BJ (cell line): ENCODE data around the gene FRMD5. TPM values are rescaled to one million over a fixed set of nuclear protein-coding genes. Genes with fewer than 3 reads are reported as not detected.

Experiments
- CTCF ChIA-PET: fragments of 350-600 bp; formaldehyde crosslinking; extraction: SDS; loops from one replicate; lab custom pipeline; 2021; ENCODE audit warnings: antibody characterized with exemption, inconsistent platforms; lab: Yijun Ruan, JAX
- POLR2A ChIA-PET: fragments of 300-600 bp; sonication (Branson Sonifier 250); formaldehyde crosslinking; extraction: SDS; loops from one replicate; lab custom pipeline; 2021; ENCODE audit warnings: antibody characterized with exemption; lab: Charles Lee
- DNase-seq: peaks from one replicate; pipeline ENCODE4 v3.0.0-alpha.2; 2011; ENCODE audit warnings: low read depth
- H3K27me3 ChIP-seq: 2 replicates; pipeline ENCODE4 v1.6.0; 2011; ENCODE audit warnings: low read length; ENCODE audit not compliant: control insufficient read depth, insufficient read depth
- H3K36me3 ChIP-seq: 2 replicates; pipeline ENCODE4 v1.5.1; 2011; ENCODE audit warnings: low read length; ENCODE audit not compliant: control insufficient read depth, insufficient read depth
- H3K4me3 ChIP-seq: 2 replicates; pipeline ENCODE4 v1.5.1; 2011; ENCODE audit warnings: low read depth, mild to moderate bottlenecking, control low read depth, low read length
- polyA plus RNA-seq: library from polyadenylated mRNA; depleted of rRNA; stranded (reverse); fragments of >200 nt; gene quantifications from 2 replicates; pipeline ENCODE4 v1.2.3, GENCODE V29; 2011
- TF ChIP-seq, protein P1 (sequence below): IDR thresholded peaks from 2 replicates; pipeline ENCODE4 v1.5.1; 2011; ENCODE audit warnings: low read depth, mild to moderate bottlenecking, control low read depth, inconsistent platforms, low read length, moderate library complexity; ENCODE audit not compliant: insufficient read depth

Gene FRMD5
- polyA plus RNA-seq, 1 experiment: 0.96 TPM

DNA sequence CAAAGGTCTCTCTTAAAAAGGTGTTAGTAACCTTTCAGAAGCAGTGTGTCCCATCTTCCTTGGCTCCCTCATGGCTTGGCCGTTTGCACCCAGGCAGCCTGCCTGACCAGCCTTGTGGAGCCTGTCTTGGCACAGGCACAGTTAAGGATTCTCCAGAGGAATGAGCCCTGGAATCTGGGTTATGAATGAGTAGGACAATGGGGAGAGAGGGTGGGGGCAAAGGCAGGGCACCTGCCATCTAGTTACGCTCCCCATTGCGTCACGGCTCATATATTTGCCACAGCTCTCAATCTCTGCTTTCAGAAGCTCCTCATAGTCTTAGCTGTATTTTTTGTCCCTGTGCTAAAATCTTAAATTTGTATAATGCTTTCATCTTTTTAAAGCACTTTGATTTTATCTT, 317.7 kb downstream of the FRMD5 start:
- ChIA-PET POLR2A (no interaction called here), CTCF (interaction anchor here (1.5 to 2.0 kb wide), 2 partner anchors 27 to 342 kb away, joined by 7 to 9 read pairs; no protein-coding TSS in a partner anchor)

DNA sequence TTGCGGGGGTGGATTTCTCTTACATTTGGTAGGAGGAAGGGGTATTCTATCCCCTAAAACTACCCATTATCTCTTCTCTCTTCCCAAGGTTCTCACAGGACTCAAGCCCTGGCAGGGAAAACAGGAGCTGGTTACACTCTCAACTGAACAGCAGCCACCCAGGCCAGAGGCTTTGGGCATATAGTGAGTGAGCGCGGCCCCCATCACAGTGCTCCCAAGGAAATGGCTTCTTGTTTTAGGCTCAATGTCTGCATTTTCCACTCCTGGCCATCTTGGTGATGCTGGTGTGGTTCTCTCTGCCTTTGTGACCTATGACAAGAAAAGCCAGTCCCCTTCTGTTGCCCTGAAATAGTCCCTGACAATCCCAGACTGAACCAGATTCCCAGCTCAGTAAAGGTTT, 318.2 kb downstream of the FRMD5 start:
- no peaks in the 10 kb centered on the region; the same call in none of the 2 replicates for H3K36me3 ChIP-seq
- no peak for DNase-seq
- CTCF ChIA-PET: interaction anchor here (0.5 to 2.0 kb wide), 5 partner anchors 11 to 343 kb away, joined by 4 to 9 read pairs (median 5); no protein-coding TSS in a partner anchor

More for the DNA sequence above, 317.7 kb downstream of the FRMD5 start:
- TF ChIP-seq, protein P1, sequence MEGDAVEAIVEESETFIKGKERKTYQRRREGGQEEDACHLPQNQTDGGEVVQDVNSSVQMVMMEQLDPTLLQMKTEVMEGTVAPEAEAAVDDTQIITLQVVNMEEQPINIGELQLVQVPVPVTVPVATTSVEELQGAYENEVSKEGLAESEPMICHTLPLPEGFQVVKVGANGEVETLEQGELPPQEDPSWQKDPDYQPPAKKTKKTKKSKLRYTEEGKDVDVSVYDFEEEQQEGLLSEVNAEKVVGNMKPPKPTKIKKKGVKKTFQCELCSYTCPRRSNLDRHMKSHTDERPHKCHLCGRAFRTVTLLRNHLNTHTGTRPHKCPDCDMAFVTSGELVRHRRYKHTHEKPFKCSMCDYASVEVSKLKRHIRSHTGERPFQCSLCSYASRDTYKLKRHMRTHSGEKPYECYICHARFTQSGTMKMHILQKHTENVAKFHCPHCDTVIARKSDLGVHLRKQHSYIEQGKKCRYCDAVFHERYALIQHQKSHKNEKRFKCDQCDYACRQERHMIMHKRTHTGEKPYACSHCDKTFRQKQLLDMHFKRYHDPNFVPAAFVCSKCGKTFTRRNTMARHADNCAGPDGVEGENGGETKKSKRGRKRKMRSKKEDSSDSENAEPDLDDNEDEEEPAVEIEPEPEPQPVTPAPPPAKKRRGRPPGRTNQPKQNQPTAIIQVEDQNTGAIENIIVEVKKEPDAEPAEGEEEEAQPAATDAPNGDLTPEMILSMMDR: no peak
- no peaks in the 10 kb centered on the region; the same call in none of the 2 replicates for H3K36me3 ChIP-seq
- no peak overlapping the region for H3K4me3 ChIP-seq
- no peaks in the 10 kb centered on the region for H3K27me3 ChIP-seq
- no peak for DNase-seq

GRCh38 chr15:43873651-43874050, 321.4 kb downstream of the FRMD5 start:
- no peak overlapping the region for H3K4me3 ChIP-seq
- TF ChIP-seq, protein P1: no peak
- no peaks in the 10 kb centered on the region for H3K36me3 ChIP-seq
- no peaks in the 10 kb centered on the region for H3K27me3 ChIP-seq
- no peak for DNase-seq
- ChIA-PET CTCF (interaction anchor here (0.6 to 0.7 kb wide), 3 partner anchors 335 to 711 kb away, joined by 3 to 5 read pairs (median 3); no protein-coding TSS in a partner anchor), POLR2A (no interaction called here)

More for the DNA sequence above, 318.2 kb downstream of the FRMD5 start:
- H3K27me3 ChIP-seq: no peaks in the 10 kb centered on the region
- H3K4me3 ChIP-seq: no peak overlapping the region
- TF ChIP-seq, protein P1: no peak
- POLR2A ChIA-PET: no interaction called here

- Histone ChIP-seq H3K4me3 (no peak overlapping the region), H3K27me3 (no peaks in the 10 kb centered on the region), H3K36me3 (no peaks in the 10 kb centered on the region)
- TF ChIP-seq, protein P1: peak; percentile 73
- ChIA-PET POLR2A (no interaction called here), CTCF (interaction anchor here (0.7 to 2.7 kb wide), 18 partner anchors 9 to 677 kb away, joined by 3 to 20 read pairs (median 4); no protein-coding TSS in a partner anchor)
- DNase-seq: peak; percentile 15
Observed at GRCh38 chr15:43872416-43873020, 322.6 kb downstream of the FRMD5 start.

DNA sequence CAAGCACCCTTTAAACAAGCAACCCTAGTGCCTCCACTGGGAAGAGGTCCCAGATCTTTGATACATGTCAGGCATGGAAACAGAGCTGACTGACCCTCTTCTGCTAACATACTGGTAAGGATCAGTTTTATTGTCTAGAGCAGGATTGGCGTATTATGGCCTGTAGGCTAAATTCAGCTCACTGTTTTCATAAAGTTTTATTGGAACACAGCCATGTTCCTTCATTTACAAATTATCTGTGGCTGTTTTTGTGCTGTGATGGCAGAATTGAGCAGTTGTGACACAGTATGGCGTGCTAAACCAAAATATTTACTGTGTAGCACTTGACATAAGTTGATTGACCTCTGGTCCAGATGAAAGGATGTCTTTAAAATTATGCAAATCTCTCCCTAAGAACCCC, 323.2 kb downstream of the FRMD5 start:
- POLR2A ChIA-PET: no interaction called here
- Histone ChIP-seq H3K27me3 (no peaks in the 10 kb centered on the region), H3K36me3 (no peaks in the 10 kb centered on the region), H3K4me3 (no peak overlapping the region)
- CTCF ChIA-PET: interaction anchor here (0.7 to 2.7 kb wide), 20 partner anchors 9 to 678 kb away, joined by 3 to 20 read pairs (median 4); no protein-coding TSS in a partner anchor
- DNase-seq: no peak
- TF ChIP-seq, protein P1: no peak
